NCI-H146 (cell line): ENCODE measurements around the gene PWWP3B.
"Not testable (repeated sequence)": the region's sequence is repeated elsewhere in the genome, so short reads cannot be mapped to it uniquely, and the experiment has no call there.

ENCODE experiments used
- DNase-seq: peaks from one replicate; lab custom pipeline; 2025; lab: John Stamatoyannopoulos, UW

PWWP3B gene

DNA sequence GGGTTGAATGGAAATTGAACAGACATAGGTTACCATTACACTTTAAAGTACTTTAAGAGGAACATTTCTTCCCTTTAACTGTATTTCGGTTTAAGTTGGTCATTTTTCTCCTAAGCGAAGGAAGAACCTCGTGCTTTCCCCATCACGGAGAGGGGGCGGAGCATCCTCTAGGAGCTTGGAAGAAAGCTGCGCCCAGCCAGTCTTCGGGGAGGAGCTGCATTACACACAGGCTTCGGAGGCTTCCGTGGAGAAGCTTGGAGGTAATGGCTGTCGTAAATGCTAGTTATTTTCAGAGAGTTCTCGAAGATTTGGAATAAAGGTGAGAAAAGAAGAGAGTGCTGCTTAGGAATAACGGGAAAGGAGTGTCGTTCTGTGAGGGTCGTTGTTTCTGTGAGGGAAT lies at the start of gene PWWP3B:
PWWP3B (plus strand) TSS at position 199 of the 400 bp plus-strand sequence. CDS start 37,128 bp downstream, outside the sequence.
- no peak for DNase-seq

DNA sequence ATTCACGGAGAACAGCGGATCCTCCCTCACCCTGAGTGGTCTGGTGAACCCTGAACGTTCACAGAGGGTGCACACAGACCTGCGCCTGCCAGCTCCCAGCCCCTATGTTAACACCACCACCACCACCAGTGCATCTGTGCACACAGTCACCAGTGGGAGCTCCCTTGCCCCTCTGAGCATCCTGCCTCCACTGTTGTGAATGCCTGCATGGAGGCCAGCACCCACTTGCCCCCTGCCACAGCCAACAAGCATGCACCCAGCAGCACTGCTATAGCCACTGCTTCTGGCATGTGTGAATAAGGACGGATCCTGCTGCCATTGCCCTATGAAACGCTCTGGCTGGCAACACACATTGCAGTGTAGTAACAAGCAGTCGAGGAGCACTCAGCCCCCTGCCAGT lies 29.1 kb upstream of the PWWP3B start:
- no peak for DNase-seq

DNA sequence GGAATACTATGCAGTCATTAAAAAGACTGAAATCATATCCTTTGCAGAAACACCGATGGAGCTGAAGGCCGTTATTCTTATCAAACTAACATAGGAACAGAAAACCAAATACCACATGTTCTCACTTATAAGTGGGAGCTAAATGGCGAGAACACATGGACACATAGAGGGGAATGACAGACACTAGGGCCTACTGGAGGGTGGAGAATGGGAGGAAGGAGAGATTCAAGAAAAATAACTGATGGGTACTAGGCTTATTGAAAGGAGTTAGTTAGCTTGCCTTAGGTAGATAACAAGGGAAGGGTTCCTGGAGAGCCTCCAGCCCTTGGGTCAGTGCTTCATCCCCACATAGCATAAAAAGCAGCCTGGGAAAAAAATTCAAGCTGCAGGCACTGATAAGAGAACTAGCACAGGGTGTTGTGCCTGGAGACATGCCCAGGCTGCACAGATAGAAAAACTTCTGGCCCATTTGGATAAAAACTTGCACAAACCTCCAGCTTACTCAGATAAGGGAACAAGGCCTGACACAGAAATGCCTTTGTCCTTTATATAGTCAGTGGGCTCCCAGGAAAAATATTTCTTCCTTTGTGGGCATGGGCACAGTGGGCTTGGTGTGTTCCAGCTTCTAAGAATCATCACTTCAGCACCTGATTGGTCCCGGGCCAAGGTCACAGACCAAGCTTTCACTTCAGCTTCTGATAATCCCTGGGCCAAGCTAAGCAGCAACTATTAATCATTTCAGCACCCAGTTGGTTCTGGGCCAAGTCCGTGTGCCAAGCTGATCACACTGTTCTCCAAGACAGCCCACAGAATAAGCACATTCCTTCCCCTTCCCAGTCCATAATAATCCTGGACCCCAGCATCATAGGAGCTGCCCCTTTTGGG lies 23.1 kb upstream of the PWWP3B start:
- no peak for DNase-seq

DNA sequence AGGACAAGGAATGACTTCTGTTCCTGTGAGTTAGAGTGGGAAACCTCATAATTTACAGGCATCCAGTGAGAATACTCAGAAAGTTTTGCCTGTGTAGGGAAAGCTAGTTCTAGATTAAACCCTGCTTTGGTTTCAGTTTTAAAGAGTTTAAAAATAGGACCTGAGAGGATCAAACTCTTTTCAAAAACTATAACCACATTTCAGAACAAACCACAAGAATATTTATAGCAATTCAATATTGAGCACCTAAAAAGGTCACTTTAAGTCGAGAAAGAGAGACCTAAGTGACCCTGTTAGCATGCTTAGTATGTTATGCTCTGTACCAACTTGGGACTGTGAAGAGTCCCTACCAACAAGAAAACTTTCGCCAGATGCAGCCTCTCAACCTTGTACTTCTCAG lies 17.4 kb upstream of the PWWP3B start:
- no peak for DNase-seq

DNA sequence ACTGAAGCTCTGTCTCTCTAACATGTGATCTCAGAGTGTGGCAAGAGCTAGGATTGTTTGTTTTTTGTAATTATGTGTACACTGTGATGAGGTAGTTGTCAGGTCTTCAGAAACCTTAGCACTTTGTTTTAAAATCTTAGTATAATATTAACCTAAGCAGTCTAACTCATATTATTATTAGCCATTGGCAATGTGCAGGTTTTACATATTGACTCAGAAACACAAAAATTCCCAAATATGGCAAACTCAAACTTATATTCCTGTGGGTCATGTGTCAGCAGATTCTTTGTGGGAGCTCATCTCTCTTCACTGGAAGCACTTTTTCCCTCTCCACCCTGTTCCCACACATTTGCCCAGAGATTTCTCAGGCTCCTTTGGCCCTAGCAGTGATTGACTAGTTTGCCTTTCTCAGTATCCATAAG lies 8.2 kb upstream of the PWWP3B start:
- no peak for DNase-seq

DNA sequence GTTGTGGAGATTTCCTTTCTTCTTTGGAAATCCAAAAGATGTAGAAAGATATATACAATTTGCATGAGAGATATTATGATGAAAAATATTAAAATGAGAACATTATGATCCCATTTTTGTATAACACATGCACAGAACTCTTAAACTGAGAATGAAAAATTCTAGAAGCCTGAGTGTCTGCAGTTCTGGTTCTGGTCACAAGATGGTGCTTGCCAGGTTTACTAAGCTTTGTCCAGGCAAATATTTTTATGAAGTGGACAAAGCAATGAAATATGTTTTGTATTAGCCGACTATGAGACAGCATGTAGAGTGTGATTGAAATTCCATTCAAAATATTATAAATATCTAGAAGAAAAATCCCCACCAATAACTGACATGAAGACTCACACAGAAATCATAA lies 2.2 kb downstream of the PWWP3B start:
- no peak for DNase-seq

DNA sequence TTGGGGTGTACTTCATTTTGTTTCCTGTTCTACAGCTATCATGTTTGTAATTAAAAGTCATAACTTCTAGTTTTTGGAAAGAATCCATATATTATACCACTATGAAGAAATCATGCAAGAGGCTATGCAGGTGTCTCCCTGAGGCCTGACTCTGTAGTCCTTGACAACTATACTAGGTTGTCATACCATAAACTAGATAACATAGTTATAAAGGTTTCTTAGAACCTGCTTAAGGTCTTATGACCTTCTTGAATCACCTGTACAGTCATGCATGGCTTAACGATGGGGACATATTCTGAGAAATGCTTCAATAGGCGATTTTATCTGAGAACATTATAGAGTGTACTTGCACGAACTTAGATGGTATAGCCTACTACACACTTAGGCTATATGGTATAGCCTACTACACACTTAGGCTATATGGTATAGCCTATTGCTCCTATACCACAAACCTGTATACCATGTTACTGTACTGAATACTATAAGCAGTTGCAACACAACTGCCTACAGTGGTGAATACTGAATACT lies 3.3 kb downstream of the PWWP3B start:
- DNase-seq, result no peak

DNA sequence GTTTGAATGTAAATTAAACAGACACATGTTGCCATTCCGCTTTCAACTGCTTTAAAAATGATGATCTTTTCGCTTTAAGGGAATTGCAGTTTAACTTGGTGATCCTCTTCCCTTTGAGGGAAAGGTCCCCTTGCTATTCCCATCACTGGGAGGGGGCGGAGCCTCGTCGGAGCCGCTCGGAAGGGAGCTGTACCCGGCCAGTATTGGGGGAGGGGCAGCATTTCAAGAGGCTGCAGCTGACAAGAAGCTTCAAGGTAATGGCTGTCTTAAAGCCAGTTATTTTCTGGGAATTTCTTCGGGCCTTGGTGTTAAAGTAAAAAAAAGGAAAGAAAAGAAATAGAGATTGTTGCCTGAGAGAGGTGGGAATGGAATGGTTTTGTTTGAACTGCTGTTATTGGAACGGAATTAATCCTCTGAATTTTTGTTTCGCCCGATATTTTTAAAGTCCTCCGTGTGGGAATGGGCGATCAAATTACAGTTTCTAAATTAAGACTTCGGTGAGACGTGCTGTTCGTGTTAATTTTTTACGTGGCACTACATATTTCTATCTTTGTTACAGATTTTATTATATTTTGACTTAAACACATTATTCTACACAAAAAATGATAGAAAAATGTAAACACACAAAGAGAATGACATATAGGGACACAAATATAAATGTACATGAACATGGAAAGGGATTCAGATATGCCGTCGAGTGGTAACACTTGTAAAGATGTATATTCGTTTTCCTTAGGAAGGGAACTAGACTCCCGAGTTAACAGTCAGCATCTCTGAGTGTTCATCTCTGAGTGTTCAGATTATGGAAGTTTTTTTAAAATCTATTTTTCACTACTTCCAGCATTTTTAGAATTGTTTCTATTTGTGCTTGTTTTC lies 9.2 kb downstream of the PWWP3B start:
- no peak for DNase-seq

DNA sequence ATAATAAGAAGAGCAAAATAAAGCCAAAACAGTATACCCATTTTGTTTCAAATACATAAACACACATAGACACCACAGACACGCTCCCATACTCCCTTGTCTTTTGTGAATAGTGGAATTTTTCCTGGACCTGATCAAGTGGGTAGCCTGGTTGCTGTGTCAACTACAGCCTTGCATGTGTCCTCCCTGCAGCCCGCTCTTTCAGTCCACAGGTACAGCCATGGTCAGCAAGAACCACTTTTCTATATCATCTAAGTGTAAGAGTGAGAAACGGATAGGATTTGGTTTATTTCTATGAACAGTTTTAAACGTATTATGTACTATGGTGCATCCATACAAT lies 9.8 kb downstream of the PWWP3B start:
- DNase-seq, result no peak

DNA sequence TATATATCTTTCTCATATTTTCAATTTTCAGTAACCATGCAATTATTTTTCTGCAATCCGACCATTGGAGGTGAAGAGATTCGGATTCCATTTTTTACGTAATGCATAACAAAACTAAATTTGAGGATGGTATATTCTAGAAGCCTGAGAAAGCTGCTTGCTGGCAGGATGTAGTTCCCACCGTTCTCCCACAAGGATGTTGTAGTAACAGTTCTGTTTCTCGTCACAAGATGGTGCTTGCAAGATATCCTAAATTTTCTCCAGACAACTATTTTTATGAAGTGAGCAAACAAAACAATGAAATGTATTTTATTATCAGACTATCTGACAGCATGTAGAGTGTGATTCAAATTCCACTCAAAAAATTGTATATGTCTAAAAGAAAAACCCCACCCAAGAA lies 10.7 kb downstream of the PWWP3B start:
- no peak for DNase-seq

DNA sequence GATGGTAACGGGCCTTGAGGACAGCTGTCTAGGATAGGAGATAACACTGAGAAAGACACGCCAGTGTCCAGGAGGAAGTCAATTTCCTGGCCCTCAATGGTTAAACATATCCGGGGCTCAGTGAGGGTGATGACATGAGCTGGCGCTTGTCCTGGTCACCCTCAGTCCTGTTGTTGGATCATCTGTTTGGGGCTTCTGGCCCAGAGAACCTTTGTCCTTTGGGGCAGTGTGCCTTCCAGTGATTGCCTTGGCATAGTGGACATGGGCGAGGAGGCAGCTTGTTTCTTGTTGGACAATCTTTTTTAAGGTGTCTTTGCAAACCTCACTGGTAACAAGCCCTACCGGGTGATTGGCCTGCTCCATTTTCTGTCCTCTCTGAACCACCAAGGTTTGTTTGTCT lies 15.6 kb downstream of the PWWP3B start:
- not testable (repeated sequence) for DNase-seq

DNA sequence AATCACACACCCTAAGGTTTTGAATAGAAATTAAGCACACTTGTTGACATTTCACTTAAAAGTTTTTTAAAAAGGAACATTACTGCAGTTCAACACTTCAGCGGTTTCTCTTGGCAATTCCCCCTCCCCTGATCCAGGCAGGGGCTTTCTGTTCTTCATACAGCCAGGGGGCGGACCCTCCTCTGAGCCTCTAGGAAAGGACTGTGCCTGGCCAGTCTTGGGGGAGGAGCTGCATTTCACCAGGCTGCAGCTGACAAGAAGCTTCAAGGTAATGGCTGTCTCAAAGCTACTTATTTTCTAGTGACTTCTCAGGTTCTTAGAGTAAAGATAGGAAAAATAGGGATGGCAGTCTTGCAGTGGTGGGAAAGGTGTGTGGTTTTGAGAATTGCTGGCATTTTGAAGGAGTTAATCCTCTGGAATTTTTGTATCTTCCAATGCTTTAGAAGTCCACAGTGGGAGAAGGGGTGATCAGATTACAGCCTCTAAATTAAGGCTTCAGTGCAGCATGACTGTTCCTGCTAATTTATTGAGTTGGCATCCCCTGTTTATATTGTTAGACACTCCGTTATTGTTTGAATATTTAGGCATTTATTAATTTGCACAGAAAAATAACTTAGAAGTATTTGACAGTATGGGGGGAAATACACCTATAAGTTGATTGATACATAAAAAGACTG lies 33.5 kb downstream of the PWWP3B start:
- no peak for DNase-seq

DNA sequence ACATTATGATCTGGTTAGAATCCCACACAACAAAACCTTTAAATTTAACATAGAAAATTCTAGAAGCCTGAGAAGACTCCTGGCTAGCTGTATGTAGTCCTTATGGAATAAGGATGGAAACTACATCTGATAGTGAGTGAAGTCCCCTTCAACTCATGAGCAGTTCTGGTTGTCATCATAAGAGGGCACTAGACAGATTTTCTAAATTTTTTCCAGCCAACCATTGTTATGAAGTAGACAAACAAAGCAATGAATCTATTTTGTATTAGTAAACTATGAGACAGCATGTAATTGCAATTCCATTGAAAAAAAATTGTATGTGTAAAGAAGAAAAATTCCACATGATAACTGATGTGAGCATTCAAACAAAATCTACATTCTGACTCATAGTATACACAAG lies 35.2 kb downstream of the PWWP3B start:
- DNase-seq, result no peak

DNA sequence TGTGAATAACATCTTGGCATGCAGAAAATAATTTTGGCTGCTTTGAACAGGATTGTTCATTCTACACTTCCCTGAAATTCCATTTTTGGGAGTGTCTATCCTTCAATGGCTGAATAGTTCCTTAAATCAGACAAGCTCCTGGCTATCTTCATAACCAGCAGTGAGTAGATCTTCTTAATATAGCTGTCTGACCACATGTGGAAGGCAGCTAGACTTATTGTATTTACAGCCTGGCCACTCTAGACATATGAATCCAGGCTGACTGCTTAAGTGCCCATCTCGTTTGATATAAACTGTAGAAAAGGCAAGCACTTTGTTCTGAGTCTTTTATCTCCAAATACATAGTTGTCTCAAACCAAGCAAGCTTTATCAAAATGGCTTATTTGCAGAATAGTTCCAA lies 40.0 kb downstream of the PWWP3B start:
- no peak for DNase-seq
